ENCODE results near the gene PCDH8.

The PCDH8 gene

GRCh38 chr13:52862358-52863206 is 14.1 kb upstream of the PCDH8 start:
- no peaks in the 10 kb centered on the region for H3K36me3 ChIP-seq (ENCODE audit: control insufficient read depth, insufficient read depth, low read length)
- no peak overlapping the region for H3K4ac ChIP-seq (ENCODE audit: low read depth, low read length)
- H3K79me2 ChIP-seq (ENCODE audit: control insufficient read depth, insufficient read depth, low read length) = no peaks in the 10 kb centered on the region
- H3K4me1 ChIP-seq (ENCODE audit: control insufficient read depth, low read depth, low read length) = no peaks in the 10 kb centered on the region
- no peak overlapping the region for H2BK15ac ChIP-seq (replicated peaks; ENCODE audit: low read depth)
- no peak overlapping the region for H4K5ac ChIP-seq (ENCODE audit: low read length)
- no peaks in the 10 kb centered on the region for H3K79me1 ChIP-seq (ENCODE audit: low read length)
- H3K27ac ChIP-seq (ENCODE audit: low read depth, low read length) = no peak overlapping the region
- H4K8ac ChIP-seq (ENCODE audit: low read depth, low read length) = no peak overlapping the region
- WGBS (ENCODE audit: extremely low coverage, insufficient coverage, low lambda C conversion rate) = no CpG with 5 or more reads among the region's 3 CpGs
- H3K56ac ChIP-seq (ENCODE audit: low read length) = no peak overlapping the region
- no peak overlapping the region for H3K18ac ChIP-seq (ENCODE audit: low read length)
- H2BK5ac ChIP-seq (ENCODE audit: low read length) = no peak overlapping the region
- DNase-seq = peak; percentile 58
- no peak overlapping the region for H3K4me3 ChIP-seq (ENCODE audit: low read length)
- H3K23ac ChIP-seq (ENCODE audit: low read length) = no peak overlapping the region
- H3K4me2 ChIP-seq (ENCODE audit: low read length) = no peak overlapping the region
- H2BK120ac ChIP-seq (ENCODE audit: low read depth, low read length) = no peak overlapping the region
- no peak overlapping the region for H2AK5ac ChIP-seq (ENCODE audit: low read length)
- no peak overlapping the region for H3K9ac ChIP-seq (ENCODE audit: low read length)
- no peaks in the 10 kb centered on the region for H3K27me3 ChIP-seq (ENCODE audit: insufficient read depth, low read length, poor library complexity)

- Histone ChIP-seq H3K23ac (ENCODE audit: low read length) (no peak overlapping the region), H3K9ac (ENCODE audit: low read length) (no peak overlapping the region), H4K8ac (ENCODE audit: low read depth, low read length) (no peak overlapping the region), H3K4ac (ENCODE audit: low read depth, low read length) (no peak overlapping the region), H3K36me3 (ENCODE audit: control insufficient read depth, insufficient read depth, low read length) (no peaks in the 10 kb centered on the region), H3K27me3 (ENCODE audit: insufficient read depth, low read length, poor library complexity) (peaks cover 13% of the 10 kb centered on the region), H3K4me3 (ENCODE audit: low read length) (no peak overlapping the region), H3K4me1 (ENCODE audit: control insufficient read depth, low read depth, low read length) (peaks cover 10% of the 10 kb centered on the region), H2BK5ac (ENCODE audit: low read length) (no peak overlapping the region), H4K5ac (ENCODE audit: low read length) (no peak overlapping the region), H3K18ac (ENCODE audit: low read length) (no peak overlapping the region), H3K79me2 (ENCODE audit: control insufficient read depth, insufficient read depth, low read length) (no peaks in the 10 kb centered on the region), H2BK120ac (ENCODE audit: low read depth, low read length) (no peak overlapping the region), H3K4me2 (ENCODE audit: low read length) (no peak overlapping the region), H2BK15ac (replicated peaks; ENCODE audit: low read depth) (no peak overlapping the region), H3K79me1 (ENCODE audit: low read length) (no peaks in the 10 kb centered on the region), H3K27ac (ENCODE audit: low read depth, low read length) (no peak overlapping the region), H2AK5ac (ENCODE audit: low read length) (no peak overlapping the region), H3K56ac (ENCODE audit: low read length) (no peak overlapping the region)
- no peak for DNase-seq
- no CpG with 5 or more reads among the region's 2 CpGs for WGBS (ENCODE audit: extremely low coverage, insufficient coverage, low lambda C conversion rate)
These were observed 4.0 kb upstream of the PCDH8 start for GRCh38 chr13:52852444-52852843.

- peak; percentile 81 for DNase-seq
- H3K36me3 ChIP-seq (ENCODE audit: control insufficient read depth, insufficient read depth, low read length) = no peaks in the 10 kb centered on the region
- peak overlapping the region; percentile 86 for H3K9ac ChIP-seq (ENCODE audit: low read length)
- WGBS (ENCODE audit: extremely low coverage, insufficient coverage, low lambda C conversion rate) = no CpG with 5 or more reads among the region's 60 CpGs
- H3K23ac ChIP-seq (ENCODE audit: low read length) = no peak overlapping the region
- peak overlapping the region; percentile 28 for H3K4me3 ChIP-seq (ENCODE audit: low read length)
- H2BK15ac ChIP-seq (replicated peaks; ENCODE audit: low read depth) = no peak overlapping the region
- peak overlapping the region; percentile 52 for H3K18ac ChIP-seq (ENCODE audit: low read length)
- no peak overlapping the region for H4K8ac ChIP-seq (ENCODE audit: low read depth, low read length)
- peaks cover 10% of the 10 kb centered on the region for H3K4me1 ChIP-seq (ENCODE audit: control insufficient read depth, low read depth, low read length)
- peak overlapping the region; percentile 80 for H3K56ac ChIP-seq (ENCODE audit: low read length)
- no peak overlapping the region for H2BK120ac ChIP-seq (ENCODE audit: low read depth, low read length)
- no peak overlapping the region for H4K5ac ChIP-seq (ENCODE audit: low read length)
- H3K27me3 ChIP-seq (ENCODE audit: insufficient read depth, low read length, poor library complexity) = peaks cover 17% of the 10 kb centered on the region
- H2BK5ac ChIP-seq (ENCODE audit: low read length) = peak overlapping the region; percentile 4
- H3K4ac ChIP-seq (ENCODE audit: low read depth, low read length) = no peak overlapping the region
- peak overlapping the region; percentile 42 for H3K4me2 ChIP-seq (ENCODE audit: low read length)
- no peaks in the 10 kb centered on the region for H3K79me1 ChIP-seq (ENCODE audit: low read length)
- no peaks in the 10 kb centered on the region for H3K79me2 ChIP-seq (ENCODE audit: control insufficient read depth, insufficient read depth, low read length)
- H2AK5ac ChIP-seq (ENCODE audit: low read length) = no peak overlapping the region
- H3K27ac ChIP-seq (ENCODE audit: low read depth, low read length) = peak overlapping the region; percentile 89
These were observed 2.9 kb upstream of the PCDH8 start for GRCh38 chr13:52851137-52851962.

GRCh38 chr13:52850396-52851136 is 2.1 kb upstream of the PCDH8 start:
- Histone ChIP-seq H3K4me1 (ENCODE audit: control insufficient read depth, low read depth, low read length) (peaks cover 10% of the 10 kb centered on the region), H2BK120ac (ENCODE audit: low read depth, low read length) (no peak overlapping the region), H3K36me3 (ENCODE audit: control insufficient read depth, insufficient read depth, low read length) (no peaks in the 10 kb centered on the region), H3K27me3 (ENCODE audit: insufficient read depth, low read length, poor library complexity) (peaks cover 21% of the 10 kb centered on the region), H2BK5ac (ENCODE audit: low read length) (peak overlapping the region; percentile 4), H3K79me1 (ENCODE audit: low read length) (no peaks in the 10 kb centered on the region), H3K79me2 (ENCODE audit: control insufficient read depth, insufficient read depth, low read length) (no peaks in the 10 kb centered on the region), H2BK15ac (replicated peaks; ENCODE audit: low read depth) (no peak overlapping the region), H3K23ac (ENCODE audit: low read length) (no peak overlapping the region), H3K4me3 (ENCODE audit: low read length) (peak overlapping the region; percentile 28), H3K56ac (ENCODE audit: low read length) (peak overlapping the region; percentile 80), H4K5ac (ENCODE audit: low read length) (no peak overlapping the region), H4K8ac (ENCODE audit: low read depth, low read length) (no peak overlapping the region), H3K27ac (ENCODE audit: low read depth, low read length) (peak overlapping the region; percentile 89), H3K18ac (ENCODE audit: low read length) (no peak overlapping the region), H3K4me2 (ENCODE audit: low read length) (peak overlapping the region; percentile 88), H2AK5ac (ENCODE audit: low read length) (no peak overlapping the region), H3K9ac (ENCODE audit: low read length) (peak overlapping the region; percentile 86), H3K4ac (ENCODE audit: low read depth, low read length) (no peak overlapping the region)
- peak; percentile 95 for DNase-seq
- WGBS (ENCODE audit: extremely low coverage, insufficient coverage, low lambda C conversion rate) = no CpG with 5 or more reads among the region's 47 CpGs

GRCh38 chr13:52850072-52850395 is 1.6 kb upstream of the PCDH8 start:
- H3K23ac ChIP-seq (ENCODE audit: low read length) = no peak overlapping the region
- H2BK120ac ChIP-seq (ENCODE audit: low read depth, low read length) = no peak overlapping the region
- no peak overlapping the region for H4K5ac ChIP-seq (ENCODE audit: low read length)
- H3K9ac ChIP-seq (ENCODE audit: low read length) = no peak overlapping the region
- H2BK5ac ChIP-seq (ENCODE audit: low read length) = no peak overlapping the region
- H4K8ac ChIP-seq (ENCODE audit: low read depth, low read length) = no peak overlapping the region
- H3K18ac ChIP-seq (ENCODE audit: low read length) = no peak overlapping the region
- H3K4me1 ChIP-seq (ENCODE audit: control insufficient read depth, low read depth, low read length) = peaks cover 10% of the 10 kb centered on the region
- no peaks in the 10 kb centered on the region for H3K79me2 ChIP-seq (ENCODE audit: control insufficient read depth, insufficient read depth, low read length)
- H3K4me3 ChIP-seq (ENCODE audit: low read length) = no peak overlapping the region
- peak overlapping the region; percentile 44 for H3K4me2 ChIP-seq (ENCODE audit: low read length)
- DNase-seq = no peak
- H2BK15ac ChIP-seq (replicated peaks; ENCODE audit: low read depth) = no peak overlapping the region
- no peaks in the 10 kb centered on the region for H3K36me3 ChIP-seq (ENCODE audit: control insufficient read depth, insufficient read depth, low read length)
- H3K56ac ChIP-seq (ENCODE audit: low read length) = no peak overlapping the region
- H3K4ac ChIP-seq (ENCODE audit: low read depth, low read length) = no peak overlapping the region
- H2AK5ac ChIP-seq (ENCODE audit: low read length) = no peak overlapping the region
- peaks cover 26% of the 10 kb centered on the region for H3K27me3 ChIP-seq (ENCODE audit: insufficient read depth, low read length, poor library complexity)
- WGBS (ENCODE audit: extremely low coverage, insufficient coverage, low lambda C conversion rate) = no CpG with 5 or more reads among the region's 5 CpGs
- no peaks in the 10 kb centered on the region for H3K79me1 ChIP-seq (ENCODE audit: low read length)
- H3K27ac ChIP-seq (ENCODE audit: low read depth, low read length) = no peak overlapping the region
